HepG2 (cell line): ENCODE results near the gene CAMTA1. TPM values are rescaled to one million over a fixed set of nuclear protein-coding genes. Genes with fewer than 3 reads are reported as not detected.
"Not testable (repeated sequence)": the region's sequence is repeated elsewhere in the genome, so short reads cannot be mapped to it uniquely, and the experiment has no call there.

Source experiments
- ATAC-seq: fragments of 200-7000 bp; cut with Tn5 transposase; 3 replicates; pipeline ENCODE4 v1.9.1; 2020; ENCODE audit warnings: mild to moderate bottlenecking, moderate library complexity
- BruUV-seq: library from RNA; stranded (reverse); fragments of 400-500 nt; replicated peaks from 2 replicates; lab custom pipeline; 2021; lab: Mats Ljungman, UMichigan
- CTCF ChIA-PET: fragments of 300-600 bp; formaldehyde crosslinking; extraction: SDS; loops from one replicate; lab custom pipeline; 2021; ENCODE audit warnings: low total read pairs, inconsistent platforms, low intra/inter-chr PET ratio; lab: Yijun Ruan, JAX
- POLR2A ChIA-PET: fragments of 350-600 bp; sonication (Branson Sonifier 250); formaldehyde crosslinking; loops from one replicate; lab custom pipeline; 2020; ENCODE audit warnings: antibody characterized with exemption, inconsistent platforms; lab: Yijun Ruan, JAX
- DNase-seq: peaks from one replicate; pipeline ENCODE4 v3.0.0-alpha.2; 2015; ENCODE audit warnings: low spot score
- FAIRE-seq: peaks from 3 replicates; lab custom pipeline; 2011; peaks lifted over from hg19 to GRCh38; lab: Jason Lieb, UNC
- H2AFZ ChIP-seq: one replicate; pipeline ENCODE4 v1.6.1; 2011; ENCODE audit warnings: low read length, inconsistent platforms
- H3K27ac ChIP-seq: fragments of 300-600 bp; 3 replicates; pipeline ENCODE4 v1.8.0; 2011; ENCODE audit warnings: mixed run types, mild to moderate bottlenecking, mixed read lengths, low read length, inconsistent platforms; ENCODE audit not compliant: insufficient read depth; ENCODE audit errors: extremely low read length
- H3K27me3 ChIP-seq, 2 experiments: fragments of 200-600 bp in 1 of 2; 2 replicates in 1 of 2; 3 replicates in 1 of 2; pipeline versions ENCODE4 v1.6.0 to v1.8.0; 2011; ENCODE audit warnings: low read length in 2 of 2, mild to moderate bottlenecking in 2 of 2, moderate library complexity in 2 of 2, inconsistent platforms in 1 of 2; ENCODE audit not compliant: insufficient read depth in 2 of 2, control insufficient read depth in 1 of 2
- H3K36me3 ChIP-seq, 2 experiments: fragments of 200-600 bp in 1 of 2; replicated peaks in 1 of 2; 2 replicates in 1 of 2; 3 replicates in 1 of 2; pipeline versions ENCODE4 v1.5.1 to v1.8.0; 2011; ENCODE audit warnings: low read length in 2 of 2, inconsistent platforms in 1 of 2; ENCODE audit not compliant: insufficient read depth in 2 of 2, control insufficient read depth in 1 of 2
- H3K4me1 ChIP-seq: 2 replicates; pipeline ENCODE4 v1.5.1; 2012; ENCODE audit warnings: low read length, inconsistent platforms; ENCODE audit not compliant: insufficient read depth
- H3K4me2 ChIP-seq: 2 replicates; pipeline ENCODE4 v1.6.0; 2011; ENCODE audit warnings: low read depth, low read length, inconsistent platforms
- H3K4me3 ChIP-seq, 3 experiments: fragments of 200-600 bp in 1 of 3; sonication (generic), shearing (Covaris generic) in 1 of 3; replicated peaks in 1 of 3; 2 replicates each; pipeline ENCODE4 v1.5.1; 2011 to 2016; ENCODE audit warnings: low read length in 3 of 3, inconsistent platforms in 2 of 3, low read depth in 2 of 3, mild to moderate bottlenecking in 2 of 3, control low read depth in 1 of 3, mixed read lengths in 1 of 3; ENCODE audit not compliant: insufficient read depth in 1 of 3
- H3K79me2 ChIP-seq: one replicate; pipeline ENCODE4 v1.6.1; 2011; ENCODE audit warnings: low read length, inconsistent platforms; ENCODE audit not compliant: insufficient read depth
- H3K9ac ChIP-seq: 2 replicates; pipeline ENCODE4 v1.6.0; 2011; ENCODE audit warnings: mild to moderate bottlenecking, low read depth, low read length, inconsistent platforms; ENCODE audit not compliant: insufficient read depth
- H3K9me3 ChIP-seq: 2 replicates; pipeline ENCODE4 v1.5.1; 2012; ENCODE audit warnings: mild to moderate bottlenecking, low read length
- H4K20me1 ChIP-seq: 2 replicates; pipeline ENCODE4 v1.6.0; 2011; ENCODE audit warnings: inconsistent platforms, mild to moderate bottlenecking, low read length, moderate library complexity; ENCODE audit not compliant: insufficient read depth
- ATF7 ChIP-seq, 2 experiments: fragments of 450-650 bp in 1 of 2; sonication (generic) in 1 of 2; formaldehyde crosslinking in 1 of 2; IDR thresholded peaks; 2 replicates each; pipeline versions ENCODE4 v1.4.0 to v1.6.1; 2016 to 2020; ENCODE audit warnings: antibody characterized with exemption in 1 of 2, mild to moderate bottlenecking in 1 of 2, missing genetic modification reagents in 1 of 2
- ETV5 ChIP-seq: IDR thresholded peaks from 2 replicates; pipeline ENCODE4 v1.6.1; 2018; ENCODE audit warnings: missing biosample characterization, missing genetic modification reagents, inconsistent platforms, borderline replicate concordance
- GFI1 ChIP-seq: sonication (generic); formaldehyde crosslinking; IDR thresholded peaks from 2 replicates; pipeline ENCODE4 v1.5.0; 2020; ENCODE audit warnings: missing genetic modification reagents, mild to moderate bottlenecking, borderline replicate concordance
- NR2F1 ChIP-seq, 2 experiments: fragments of 450-650 bp in 1 of 2; formaldehyde crosslinking in 1 of 2; IDR thresholded peaks; 2 replicates each; pipeline versions ENCODE4 v1.5.0 to v1.6.1; 2016 to 2020; ENCODE audit warnings: mild to moderate bottlenecking in 1 of 2, missing compliant biosample characterization in 1 of 2, missing genetic modification reagents in 1 of 2, moderate library complexity in 1 of 2
- SRF ChIP-seq: IDR thresholded peaks from 2 replicates; pipeline ENCODE4 v1.6.1; 2011; ENCODE audit warnings: mild to moderate bottlenecking, low read depth, low read length, moderate library complexity
- TEAD3 ChIP-seq: optimal IDR thresholded peaks from 2 replicates; pipeline ENCODE3; 2016; ENCODE audit warnings: borderline replicate concordance
- ZBTB7A ChIP-seq: sonication (generic); formaldehyde crosslinking; IDR thresholded peaks from 2 replicates; pipeline ENCODE4 v1.8.0; 2022; ENCODE audit warnings: mild to moderate bottlenecking, missing genetic modification reagents
- WGBS: methylation state at CpG from one replicate; pipeline ENCODE4 v1.1.6; 2017; ENCODE audit warnings: low lambda C conversion rate; 5-methylcytosine and 5-hydroxymethylcytosine counted together
- in situ Hi-C: cut with HindIII; loops from 2 replicates; pipeline ENCODE4 v1.10.0; 2017; ENCODE audit warnings: low pct_unique_long_range_greater_than_20kb; ENCODE audit not compliant: extremely low pct_ligation_motif_present
- intact Hi-C: fragments of 100-400 bp; cut with micrococcal nuclease; formaldehyde crosslinking; loops from one replicate; pipeline ENCODE4 v1.10.0; 2022; ENCODE audit not compliant: unreplicated experiment
- polyA plus RNA-seq, 8 experiments: library from polyadenylated mRNA; depleted of rRNA in 3 of 8; stranded (reverse) in 7 of 8; unstranded in 1 of 8; fragments of >200 nt; fragmentation: Illumina TruSeq in 4 of 8; extraction: Trizol in 4 of 8; gene quantifications; 2 replicates each; pipeline versions ENCODE4 v1.2.1 to v1.2.3, GENCODE V29; 2011 to 2016; ENCODE audit warnings: low read depth in 4 of 8, missing spikeins in 1 of 8, mixed read lengths in 1 of 8; ENCODE audit not compliant: insufficient read depth in 1 of 8
- total RNA-seq, 5 experiments: library from RNA; depleted of rRNA; stranded (reverse); fragments of >200 nt; fragmentation: Illumina TruSeq; extraction: Trizol; gene quantifications; 2 replicates each; pipeline ENCODE4 v1.2.3, GENCODE V29; 2016; ENCODE audit warnings: low read depth in 1 of 5

The CAMTA1 gene
- total and polyA plus RNA-seq, 2 of the 13 experiments (the other 11 are each of a cell fraction or from before 2014, with no cell fraction given) = 25.0 to 36.4 TPM

GRCh38 chr1:6807782-6808181 is 22.5 kb downstream of the CAMTA1 start:
- no peak for TF ChIP-seq ZBTB7A (CRISPR knock-in tag)
- TF ChIP-seq ETV5 (CRISPR knock-in tag) = peak; percentile 9; the same call in 1 of the 2 replicates
- TF ChIP-seq NR2F1 (CRISPR knock-in tag; IDR thresholded peaks at IDR 0.05) = no peak
- 0 out of 2 replicates have a peak, but pooled peaks have one; percentile 48 for TF ChIP-seq GFI1 (CRISPR knock-in tag)
- peak; percentile 28 for TF ChIP-seq TEAD3 (CRISPR knock-in tag)
- TF ChIP-seq, all 625 proteins: peak for 3
- H3K27me3 ChIP-seq = no peaks in the 10 kb centered on the region
- WGBS = 29% methylated on average over 3 of the region's 3 CpGs
- H4K20me1 ChIP-seq = peaks cover 4% of the 10 kb centered on the region; the same call in 1 of the 2 replicates
- BruUV-seq = no TSS peak
- peak overlapping the region; percentile 6; the same call in 1 of the 2 replicates for H3K4me2 ChIP-seq
- ChIA-PET POLR2A (no interaction called here), CTCF (no interaction called here)
- in situ Hi-C loops = loop anchor here (10.0 kb wide), 1 partner anchor 63 kb away; no protein-coding TSS in a partner anchor
- peak; percentile 49 for DNase-seq
- no peak overlapping the region for H2AFZ ChIP-seq
- H3K27ac ChIP-seq = peak overlapping the region; percentile 33
- peaks cover 29% of the 10 kb centered on the region for H3K4me1 ChIP-seq
- peak; percentile 30 for FAIRE-seq
- intact Hi-C loops = no loop called here
- ATAC-seq = peak; percentile 69
- H3K4me3 ChIP-seq = no peak overlapping the region
- no peaks in the 10 kb centered on the region for H3K36me3 ChIP-seq
- peaks cover 57% of the 10 kb centered on the region for H3K79me2 ChIP-seq
- no peaks in the 10 kb centered on the region for H3K9me3 ChIP-seq
- H3K9ac ChIP-seq = 0 out of 2 replicates have a peak overlapping the region, but pooled peaks have one; percentile 3

GRCh38 chr1:6809461-6809860 is 24.2 kb downstream of the CAMTA1 start:
- Histone ChIP-seq H3K9me3 (no peaks in the 10 kb centered on the region), H4K20me1 (peaks cover 9% of the 10 kb centered on the region; the same call in 1 of the 2 replicates), H3K4me3 (no peak overlapping the region), H3K4me2 (no peak overlapping the region), H2AFZ (no peak overlapping the region), H3K27ac (no peak overlapping the region), H3K36me3 (no peaks in the 10 kb centered on the region; a peak in 1 of 5 replicates), H3K9ac (no peak overlapping the region), H3K79me2 (peaks cover 64% of the 10 kb centered on the region), H3K4me1 (peaks cover 21% of the 10 kb centered on the region), H3K27me3 (no peaks in the 10 kb centered on the region)
- ATAC-seq = no peak
- no peak for FAIRE-seq
- in situ Hi-C loops = loop anchor here (10.0 kb wide), 1 partner anchor 65 kb away; no protein-coding TSS in a partner anchor
- no peak for TF ChIP-seq SRF
- no peak for TF ChIP-seq ATF7 (IDR thresholded peaks at IDR 0.05)
- TF ChIP-seq ATF7 (CRISPR knock-in tag; IDR thresholded peaks at IDR 0.05) = no peak
- intact Hi-C loops = no loop called here
- no TSS peak for BruUV-seq
- 97% methylated on average over 2 of the region's 2 CpGs for WGBS
- no peak for DNase-seq
- ChIA-PET POLR2A (no interaction called here), CTCF (no interaction called here)

- H4K20me1 ChIP-seq, H2AFZ ChIP-seq, FAIRE-seq, H3K36me3 ChIP-seq, POLR2A ChIA-PET, CTCF ChIA-PET, H3K9me3 ChIP-seq, in situ Hi-C loops, intact Hi-C loops, H3K9ac ChIP-seq, ATAC-seq, BruUV-seq, H3K27me3 ChIP-seq, H3K4me2 ChIP-seq, DNase-seq, H3K27ac ChIP-seq, H3K4me3 ChIP-seq: not testable (repeated sequence)
- WGBS = over 99% methylated on average over 14 of the region's 15 CpGs
- peaks cover 59% of the 10 kb centered on the region for H3K79me2 ChIP-seq
- peaks cover 21% of the 10 kb centered on the region for H3K4me1 ChIP-seq
Observed at GRCh38 chr1:6810146-6810734, 25.0 kb downstream of the CAMTA1 start.
